OCI-M1 (cell line): Measurements from ENCODE around the gene LKAAEAR1.

ENCODE experiments used
- DNase-seq: peaks from one replicate; lab custom pipeline; 2025; lab: John Stamatoyannopoulos, UW

LKAAEAR1 gene

GRCh38 chr20:64050261-64051032 is 33.8 kb downstream of the LKAAEAR1 start:
- DNase-seq: peak; percentile 32

- DNase-seq: no peak
Measured at GRCh38 chr20:64049878-64050260, 34.3 kb downstream of the LKAAEAR1 start.

- DNase-seq: peak; percentile 59
Measured at GRCh38 chr20:64049060-64049877, 34.9 kb downstream of the LKAAEAR1 start, which contains the start of gene SOX18. TSS of gene SOX18 (minus strand) at chr20:64049639. CDS start at chr20:64049516, 123 bp downstream.

- DNase-seq: no peak
Measured at GRCh38 chr20:64048402-64049044, 35.7 kb downstream of the LKAAEAR1 start.

GRCh38 chr20:64047968-64048401 is 36.2 kb downstream of the LKAAEAR1 start:
- no peak for DNase-seq

GRCh38 chr20:64047046-64047389 is 37.2 kb downstream of the LKAAEAR1 start:
- no peak for DNase-seq

GRCh38 chr20:64045346-64046011 is 38.7 kb downstream of the LKAAEAR1 start:
- no peak for DNase-seq

GRCh38 chr20:64044484-64045247 is 39.5 kb downstream of the LKAAEAR1 start:
- DNase-seq: peak; percentile 8

GRCh38 chr20:64043768-64044167 is 40.4 kb downstream of the LKAAEAR1 start:
- DNase-seq: no peak

GRCh38 chr20:64042054-64042781 is 42.0 kb downstream of the LKAAEAR1 start:
- DNase-seq: peak; percentile 64

GRCh38 chr20:64041781-64042053 is 42.5 kb downstream of the LKAAEAR1 start:
- DNase-seq: no peak

- DNase-seq: peak; percentile 9
Measured at GRCh38 chr20:64041040-64041780, 43.0 kb downstream of the LKAAEAR1 start.

- no peak for DNase-seq
Measured at GRCh38 chr20:64040231-64041039, 43.8 kb downstream of the LKAAEAR1 start.

- no peak for DNase-seq
Measured at GRCh38 chr20:64039293-64040160, 44.7 kb downstream of the LKAAEAR1 start.

- peak; percentile 78 for DNase-seq
Measured at GRCh38 chr20:64038565-64039292, 45.5 kb downstream of the LKAAEAR1 start.

GRCh38 chr20:64038224-64038564 is 46.0 kb downstream of the LKAAEAR1 start:
- DNase-seq: no peak

GRCh38 chr20:64037498-64038213 is 46.5 kb downstream of the LKAAEAR1 start:
- no peak for DNase-seq
